ENCODE data around the gene FBXW7. TPM values are rescaled to one million over a fixed set of nuclear protein-coding genes. Genes with fewer than 3 reads are reported as not detected.

FBXW7 gene
- total RNA-seq, 1 experiment from 2014 or later, result 23.0 TPM

GRCh38 chr4:152512483-152512882 is 23.4 kb downstream of the FBXW7 start:
- Histone ChIP-seq H3K36me3 (ENCODE audit: control insufficient read depth in 1 of 2, insufficient read depth in 2 of 2, low read length in 2 of 2) (no peaks in the 10 kb centered on the region), H3K4me3 (replicated peaks in 1 of 2; ENCODE audit: low read depth in 1 of 2, low read length in 2 of 2) (no peak overlapping the region), H3K27ac (ENCODE audit: low read depth, low read length) (no peak overlapping the region), H2AFZ (ENCODE audit: low read depth, low read length, poor library complexity, severe bottlenecking) (no peak overlapping the region), H3K9me3 (ENCODE audit: control insufficient read depth in 1 of 2, insufficient read depth in 1 of 2, low read depth in 1 of 2, low read length in 2 of 2) (no peaks in the 10 kb centered on the region), H4K20me1 (ENCODE audit: insufficient read depth) (peaks cover 4% of the 10 kb centered on the region; the same call in 1 of the 2 replicates), H3K27me3 (ENCODE audit: insufficient read depth, low read length) (no peaks in the 10 kb centered on the region), H3K4me1 (ENCODE audit: control insufficient read depth in 1 of 2, insufficient read depth in 2 of 2, low read length in 2 of 2) (no peaks in the 10 kb centered on the region; a peak in 1 of 4 replicates), H3K4me2 (ENCODE audit: low read length) (no peak overlapping the region), H3K79me2 (ENCODE audit: insufficient read depth, low read length) (peaks cover 96% of the 10 kb centered on the region), H3K9me2 (ENCODE audit: insufficient read depth) (no peaks in the 10 kb centered on the region), H3K9ac (ENCODE audit: low read length) (no peak overlapping the region)
- ChIA-PET POLR2A (no interaction called here), CTCF (interaction anchor here (3.9 kb wide), 1 partner anchor 11 kb away, joined by 20 read pairs; no protein-coding TSS in a partner anchor), RAD21 (ENCODE audit: low non-redundant PET in 1 of 2, low total read pairs in 2 of 2, uncharacterized antibody in 2 of 2, unreplicated experiment in 2 of 2) (no interaction called here)
- intact Hi-C loops (cut with micrococcal nuclease), result no loop called here
- TF ChIP-seq EZH2 (IDR thresholded peaks at IDR 0.05) (no peak), REST (IDR thresholded peaks at IDR 0.05; ENCODE audit: low read depth) (no peak), POLR2AphosphoS5 (IDR thresholded peaks at IDR 0.05; ENCODE audit: low read depth, low read length) (no peak), SIN3A (IDR thresholded peaks at IDR 0.05; ENCODE audit: low read depth) (no peak), ELF1 (IDR thresholded peaks at IDR 0.05; ENCODE audit: borderline replicate concordance, low read depth) (no peak), EGR1 (IDR thresholded peaks at IDR 0.05; ENCODE audit: low read depth) (no peak), EZH2phosphoT487 (IDR thresholded peaks at IDR 0.05; ENCODE audit: borderline replicate concordance) (no peak), ZFX (IDR thresholded peaks at IDR 0.05) (no peak), POLR2A (IDR thresholded peaks at IDR 0.05; ENCODE audit: borderline replicate concordance, extremely low read depth, insufficient read depth, insufficient read length) (no peak), ZNF274 (IDR thresholded peaks at IDR 0.05; ENCODE audit: low read depth, low read length) (no peak), RAD21 (IDR thresholded peaks at IDR 0.05; ENCODE audit: low read depth) (no peak), CBX3 (IDR thresholded peaks at IDR 0.05; ENCODE audit: low read depth) (no peak), JUND (IDR thresholded peaks at IDR 0.05) (no peak), FOSL1 (IDR thresholded peaks at IDR 0.05; ENCODE audit: low read depth) (no peak)
- TF ChIP-seq, protein P1, sequence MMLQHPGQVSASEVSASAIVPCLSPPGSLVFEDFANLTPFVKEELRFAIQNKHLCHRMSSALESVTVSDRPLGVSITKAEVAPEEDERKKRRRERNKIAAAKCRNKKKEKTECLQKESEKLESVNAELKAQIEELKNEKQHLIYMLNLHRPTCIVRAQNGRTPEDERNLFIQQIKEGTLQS (IDR thresholded peaks at IDR 0.05), result no peak
- no peak for DNase-seq (ENCODE audit: low read depth, low spot score)
- ATAC-seq, result no peak
- BruUV-seq (replicated peaks), result no TSS peak

All from HCT116 (cell line).